ENCODE measurements around the gene GALNT9. TPM values are rescaled to one million over a fixed set of nuclear protein-coding genes. Genes with fewer than 3 reads are reported as not detected.

The GALNT9 gene
- polyA plus RNA-seq, 2 of the 4 experiments (the other 2 are of a cell fraction), result 0.66 to 2.8 TPM

- WGBS (ENCODE audit: missing lambda C conversion rate), result 77% methylated on average over 14 of the region's 15 CpGs
- Histone ChIP-seq H3K9me3 (no peaks in the 10 kb centered on the region), H3K4me2 (no peak overlapping the region), H3K4me3 (no peak overlapping the region), H3K4me1 (peaks cover 9% of the 10 kb centered on the region; the same call in 2 of the 3 replicates), H3K27ac (no peak overlapping the region)
- no peak for TF ChIP-seq HMGXB4 (CRISPR knock-in tag; IDR thresholded peaks at IDR 0.05; ENCODE audit: borderline replicate concordance)
- no peak for TF ChIP-seq ZNF302 (CRISPR knock-in tag; IDR thresholded peaks at IDR 0.05)
- no peak for TF ChIP-seq SREBF2 (IDR thresholded peaks at IDR 0.05)
- no peak for TF ChIP-seq GATA3 (IDR thresholded peaks at IDR 0.05; ENCODE audit: borderline replicate concordance)
- TF ChIP-seq NFE2L2 (conservative IDR thresholded peaks at IDR 0.05; ENCODE audit: low read length), result no peak
- TF ChIP-seq POLR2AphosphoS2 (conservative IDR thresholded peaks at IDR 0.05; ENCODE audit: low read length), result no peak
- no peak for TF ChIP-seq MAFK (IDR thresholded peaks at IDR 0.05; ENCODE audit: partially characterized antibody)
- no peak for TF ChIP-seq BCL3 (IDR thresholded peaks at IDR 0.05)
- TF ChIP-seq TP53 (CRISPR knock-in tag; IDR thresholded peaks at IDR 0.05), result no peak
- TF ChIP-seq ZSCAN20 (CRISPR knock-in tag; IDR thresholded peaks at IDR 0.05), result no peak
- no peak for TF ChIP-seq RFX5 (IDR thresholded peaks at IDR 0.05)
- no peak for TF ChIP-seq JUNB (IDR thresholded peaks at IDR 0.05)
- no peak for TF ChIP-seq JUN (IDR thresholded peaks at IDR 0.05)
- TF ChIP-seq HOXA7 (CRISPR knock-in tag; IDR thresholded peaks at IDR 0.05), result no peak
- TF ChIP-seq MAX (IDR thresholded peaks at IDR 0.05), result no peak
- DNase-seq (ENCODE audit: low read depth in 1 of 2, low spot score in 1 of 2) (no peak), FAIRE-seq (no peak), ATAC-seq (no peak)
- ChIA-PET CTCF (interaction anchor here (4.4 kb wide), 1 partner anchor 61 kb away, joined by 19 read pairs; no protein-coding TSS in a partner anchor), POLR2A (no interaction called here)
These were observed 24.4 kb upstream of the GALNT9 start for GRCh38 chr12:132353811-132354210.

- ChIA-PET CTCF (interaction anchor here (1.1 to 4.4 kb wide), 3 partner anchors 61 to 248 kb away, joined by 3 to 19 read pairs (median 3); no protein-coding TSS in a partner anchor), POLR2A (no interaction called here)
- H3K4me1 ChIP-seq, result peaks cover 9% of the 10 kb centered on the region; the same call in 2 of the 3 replicates
- no peak overlapping the region for H3K4me3 ChIP-seq
- DNase-seq (ENCODE audit: low read depth in 1 of 2, low spot score in 1 of 2) (no peak), ATAC-seq (no peak), FAIRE-seq (no peak)
- H3K4me2 ChIP-seq, result no peak overlapping the region
- no peak overlapping the region for H3K27ac ChIP-seq
- no peaks in the 10 kb centered on the region for H3K9me3 ChIP-seq
- WGBS (ENCODE audit: missing lambda C conversion rate), result 75% methylated on average over 30 of the region's 42 CpGs
- TF ChIP-seq BHLHE40 (IDR thresholded peaks at IDR 0.05; ENCODE audit: low read depth, low read length) (no peak), ESRRA (IDR thresholded peaks at IDR 0.05; ENCODE audit: borderline replicate concordance, low read length) (no peak), CHD4 (IDR thresholded peaks at IDR 0.05; ENCODE audit: borderline replicate concordance) (no peak), POLR2AphosphoS2 (conservative IDR thresholded peaks at IDR 0.05; ENCODE audit: low read length) (no peak), ZFP36 (IDR thresholded peaks at IDR 0.05; ENCODE audit: borderline replicate concordance, partially characterized antibody) (no peak), EHF (CRISPR knock-in tag; IDR thresholded peaks at IDR 0.05) (no peak), CTCF (IDR thresholded peaks at IDR 0.05) (no peak), HEYL (CRISPR knock-in tag; IDR thresholded peaks at IDR 0.05) (no peak), MAZ (IDR thresholded peaks at IDR 0.05; ENCODE audit: borderline replicate concordance, low read depth, low read length) (no peak), CBX2 (IDR thresholded peaks at IDR 0.05; ENCODE audit: borderline replicate concordance, low read depth) (no peak), MYC (IDR thresholded peaks at IDR 0.05; ENCODE audit: borderline replicate concordance, low read length) (no peak), NPAS2 (CRISPR knock-in tag; IDR thresholded peaks at IDR 0.05; ENCODE audit: borderline replicate concordance) (no peak), PHF8 (IDR thresholded peaks at IDR 0.05; ENCODE audit: borderline replicate concordance, low read depth) (no peak), HES2 (IDR thresholded peaks at IDR 0.05) (no peak), HOXA7 (CRISPR knock-in tag; IDR thresholded peaks at IDR 0.05) (no peak), HOXB5 (CRISPR knock-in tag; IDR thresholded peaks at IDR 0.05) (no peak), USF2 (IDR thresholded peaks at IDR 0.05) (no peak)
These were observed 23.8 kb upstream of the GALNT9 start for GRCh38 chr12:132352896-132353800.

All from A549 (cell line).